Dedifferentiated amniotic fluid mesenchymal stem cell (primary cell): Measurements from ENCODE around the gene DDIAS.
A peak's percentile ranks its signal among the peaks of the same experiment; 100 is the strongest.
"Not testable (repeated sequence)": the region's sequence is repeated elsewhere in the genome, so short reads cannot be mapped to it uniquely, and the experiment has no call there.

ENCODE experiments used
- DNase-seq: peaks from one replicate; pipeline ENCODE4 v3.0.0-alpha.2; 2016; ENCODE audit errors: extremely low spot score

The DDIAS gene

GRCh38 chr11:82970507-82971083 is 69.1 kb downstream of the DDIAS start:
- not testable (repeated sequence) for DNase-seq

GRCh38 chr11:82971519-82971946 is 70.0 kb downstream of the DDIAS start:
- not testable (repeated sequence) for DNase-seq

GRCh38 chr11:82972103-82972502 is 70.6 kb downstream of the DDIAS start:
- DNase-seq, result no peak

GRCh38 chr11:82974135-82974534 is 72.6 kb downstream of the DDIAS start:
- DNase-seq, result no peak

- DNase-seq, result no peak
Observed at GRCh38 chr11:82974851-82975250, 73.3 kb downstream of the DDIAS start.

- DNase-seq, result no peak
Observed at GRCh38 chr11:82975882-82976281, 74.3 kb downstream of the DDIAS start.

- no peak for DNase-seq
Observed at GRCh38 chr11:82976786-82977185, 75.2 kb downstream of the DDIAS start.

GRCh38 chr11:82978422-82979099 is 77.0 kb downstream of the DDIAS start:
- no peak for DNase-seq

GRCh38 chr11:82979824-82980223 is 78.3 kb downstream of the DDIAS start:
- DNase-seq, result no peak

- DNase-seq, result peak; percentile 72
Observed at GRCh38 chr11:82980292-82980691, 78.8 kb downstream of the DDIAS start.

- DNase-seq, result no peak
Observed at GRCh38 chr11:82980947-82981346, 79.4 kb downstream of the DDIAS start.

- DNase-seq, result no peak
Observed at GRCh38 chr11:82981852-82982251, 80.3 kb downstream of the DDIAS start.
